Cerebellar nuclear complex (tissue), 1 donor: ENCODE measurements around the gene CHAD.
"Not testable (repeated sequence)": the region's sequence is repeated elsewhere in the genome, so short reads cannot be mapped to it uniquely, and the experiment has no call there.

Source experiments
- DNase-seq, 2 experiments: peaks; one replicate each; lab custom pipeline; 2025; lab: John Stamatoyannopoulos, UW

Gene CHAD

GRCh38 chr17:50495217-50495823 lies 26.6 kb upstream of the CHAD start:
- DNase-seq = no peak

- no peak for DNase-seq
Measured at GRCh38 chr17:50493744-50494143, 25.1 kb upstream of the CHAD start.

GRCh38 chr17:50492214-50492613 lies 23.5 kb upstream of the CHAD start:
- DNase-seq = no peak

GRCh38 chr17:50491505-50491904 lies 22.8 kb upstream of the CHAD start:
- no peak for DNase-seq

GRCh38 chr17:50488880-50489279 lies 20.2 kb upstream of the CHAD start:
- no peak for DNase-seq

GRCh38 chr17:50487213-50488096 lies 18.8 kb upstream of the CHAD start:
- DNase-seq = no peak

- no peak for DNase-seq
Measured at GRCh38 chr17:50484386-50485155, 15.9 kb upstream of the CHAD start.

GRCh38 chr17:50483266-50483665 lies 14.6 kb upstream of the CHAD start:
- no peak for DNase-seq

- DNase-seq = peak; percentile 66 to 83
Measured at GRCh38 chr17:50482516-50482915, 13.8 kb upstream of the CHAD start.

GRCh38 chr17:50482110-50482509 lies 13.4 kb upstream of the CHAD start:
- no peak for DNase-seq

GRCh38 chr17:50481648-50482047 lies 13.0 kb upstream of the CHAD start:
- DNase-seq = no peak

- no peak for DNase-seq
Measured at GRCh38 chr17:50480854-50481490, 12.3 kb upstream of the CHAD start.

GRCh38 chr17:50480142-50480764 lies 11.6 kb upstream of the CHAD start:
- DNase-seq = no peak

GRCh38 chr17:50479522-50480141 lies 11.0 kb upstream of the CHAD start:
- DNase-seq = no peak

GRCh38 chr17:50478391-50479381 lies 10.0 kb upstream of the CHAD start, which contains the start of gene RSAD1:
Gene RSAD1 (plus strand): TSS chr17:50478860. CDS start chr17:50478885, 25 bp downstream.
- DNase-seq = peak in 1 of 2 experiments; percentile 74

- no peak for DNase-seq
Measured at GRCh38 chr17:50477976-50478375, 9.3 kb upstream of the CHAD start.

- DNase-seq = peak in 1 of 2 experiments; percentile 44
Measured at GRCh38 chr17:50476545-50477315, 8.1 kb upstream of the CHAD start.

GRCh38 chr17:50475775-50476544 lies 7.3 kb upstream of the CHAD start:
- DNase-seq = not testable (repeated sequence)
